ENCODE measurements around the gene PLG. TPM values are rescaled to one million over a fixed set of nuclear protein-coding genes. Genes with fewer than 3 reads are reported as not detected.
"Not testable (repeated sequence)": the region's sequence is repeated elsewhere in the genome, so short reads cannot be mapped to it uniquely, and the experiment has no call there.

Gene PLG
- total and polyA plus RNA-seq, 2 donors, result 0.07 to 0.14 TPM

DNA sequence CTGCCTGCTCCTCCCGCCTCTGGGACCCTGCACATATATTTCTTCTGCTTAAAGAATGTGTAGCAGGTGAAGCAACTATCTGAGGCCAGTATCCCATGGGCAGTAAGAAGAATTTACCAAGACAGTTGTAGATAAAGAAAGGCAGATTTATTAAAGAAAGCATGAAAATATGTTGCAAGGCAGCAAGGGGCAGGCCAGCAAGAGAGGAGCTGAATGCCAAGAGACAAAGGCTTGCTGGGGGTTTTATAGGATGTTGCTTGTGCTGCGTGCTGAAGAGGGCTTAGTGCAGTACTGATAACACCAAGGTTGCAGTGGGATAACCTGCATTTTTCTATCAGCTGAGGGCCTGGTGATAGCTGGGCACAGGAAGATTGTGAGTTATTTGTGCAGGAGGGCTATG lies 6.4 kb upstream of the PLG start:
- not testable (repeated sequence) for H3K36me3 ChIP-seq (ENCODE audit: control insufficient read depth in 2 of 2, insufficient read depth in 2 of 2, low read length in 1 of 2); H3K27ac ChIP-seq (ENCODE audit: low read depth in 1 of 2, low read length in 1 of 2); H3K4me1 ChIP-seq (ENCODE audit: control insufficient read depth in 2 of 2, insufficient read depth in 2 of 2, low read length in 2 of 2); DNase-seq (ENCODE audit: low read depth in 6 of 9, low spot score in 9 of 9); H3K9me3 ChIP-seq (ENCODE audit: control insufficient read depth in 2 of 2, insufficient read depth in 1 of 2, low read length in 1 of 2); H3K4me3 ChIP-seq (ENCODE audit: low read length in 2 of 2); H3K27me3 ChIP-seq (ENCODE audit: control insufficient read depth in 2 of 2, insufficient read depth in 1 of 2, low read length in 1 of 2)
- WGBS, result 83% methylated on average over 2 of the region's 2 CpGs

DNA sequence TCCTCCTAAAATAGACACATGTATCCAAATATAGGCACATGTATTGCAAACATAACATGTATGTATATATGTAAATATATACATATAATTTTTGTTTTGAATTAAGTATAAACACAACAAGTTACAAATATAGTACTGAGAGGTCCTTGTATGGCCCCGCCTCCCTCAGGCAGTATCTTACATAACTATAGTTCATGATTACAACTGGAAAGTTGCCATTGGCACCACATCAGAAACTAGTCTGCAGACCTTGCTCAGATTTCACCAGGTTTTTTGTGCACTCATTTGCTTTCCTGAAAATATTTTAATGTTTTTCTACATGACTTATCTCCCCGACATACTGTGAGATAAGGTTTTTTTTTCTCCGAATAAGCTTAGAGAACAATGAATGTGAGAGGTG lies 5.2 kb upstream of the PLG start:
- H3K9me3 ChIP-seq (ENCODE audit: control insufficient read depth in 2 of 2, insufficient read depth in 1 of 2, low read length in 1 of 2); DNase-seq (ENCODE audit: low read depth in 6 of 9, low spot score in 9 of 9); H3K27ac ChIP-seq (ENCODE audit: low read depth in 1 of 2, low read length in 1 of 2); H3K4me1 ChIP-seq (ENCODE audit: control insufficient read depth in 2 of 2, insufficient read depth in 2 of 2, low read length in 2 of 2); H3K4me3 ChIP-seq (ENCODE audit: low read length in 2 of 2); H3K27me3 ChIP-seq (ENCODE audit: control insufficient read depth in 2 of 2, insufficient read depth in 1 of 2, low read length in 1 of 2); H3K36me3 ChIP-seq (ENCODE audit: control insufficient read depth in 2 of 2, insufficient read depth in 2 of 2, low read length in 1 of 2): not testable (repeated sequence)
- 88% methylated on average over 3 of the region's 3 CpGs for WGBS

DNA sequence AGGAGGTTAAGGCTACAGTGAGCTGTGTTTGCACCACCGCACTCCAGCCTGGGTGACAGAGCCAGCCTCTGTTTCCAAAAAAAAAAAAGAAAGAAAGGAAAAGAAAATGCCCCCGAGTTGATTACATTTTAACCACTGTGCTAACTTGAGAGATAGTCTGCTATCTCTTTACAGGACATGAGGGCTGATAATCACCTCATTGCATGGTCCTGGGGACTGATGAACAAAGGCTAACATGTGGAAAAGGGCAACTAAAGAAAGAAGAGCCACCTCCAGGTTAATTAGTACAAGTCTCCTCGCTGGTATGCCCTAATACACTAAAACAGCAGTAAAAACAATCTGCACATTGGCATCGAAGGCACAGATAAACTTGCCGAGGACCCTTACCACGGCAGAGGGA lies 4.2 kb upstream of the PLG start:
- Histone ChIP-seq H3K4me1 (ENCODE audit: control insufficient read depth in 2 of 2, insufficient read depth in 2 of 2, low read length in 2 of 2) (no peaks in the 10 kb centered on the region), H3K36me3 (ENCODE audit: control insufficient read depth in 2 of 2, insufficient read depth in 2 of 2, low read length in 1 of 2) (no peaks in the 10 kb centered on the region), H3K4me3 (ENCODE audit: low read length in 2 of 2) (no peak overlapping the region), H3K27ac (ENCODE audit: low read depth in 1 of 2, low read length in 1 of 2) (no peak overlapping the region), H3K27me3 (ENCODE audit: control insufficient read depth in 2 of 2, insufficient read depth in 1 of 2, low read length in 1 of 2) (no peaks in the 10 kb centered on the region), H3K9me3 (ENCODE audit: control insufficient read depth in 2 of 2, insufficient read depth in 1 of 2, low read length in 1 of 2) (no peaks in the 10 kb centered on the region)
- 91% methylated on average over 6 of the region's 6 CpGs for WGBS
- no peak for DNase-seq (ENCODE audit: low read depth in 6 of 9, low spot score in 9 of 9)

DNA sequence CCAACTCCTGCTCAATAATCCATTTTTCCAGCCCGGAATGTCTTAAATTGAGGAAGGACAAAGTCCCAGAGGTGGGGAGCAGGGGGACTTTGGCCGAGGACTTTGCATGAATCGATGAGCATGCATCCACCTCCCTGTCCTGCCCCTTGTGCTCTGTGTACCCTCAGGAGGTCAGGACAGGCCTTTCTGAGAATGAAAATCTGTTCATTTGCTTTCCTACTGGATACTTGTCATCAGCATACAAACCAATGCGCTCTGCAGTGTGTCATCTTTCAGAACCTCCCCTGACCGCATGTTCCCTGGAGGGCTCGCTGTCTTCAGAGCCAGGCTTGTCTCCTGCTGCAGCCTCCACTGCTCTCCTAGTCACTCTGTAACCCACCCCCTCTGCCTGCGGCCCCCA lies 2.6 kb downstream of the PLG start:
- not testable (repeated sequence) for H3K4me1 ChIP-seq (ENCODE audit: control insufficient read depth in 2 of 2, insufficient read depth in 2 of 2, low read length in 2 of 2); DNase-seq (ENCODE audit: low read depth in 6 of 9, low spot score in 9 of 9); H3K4me3 ChIP-seq (ENCODE audit: low read length in 2 of 2); H3K27ac ChIP-seq (ENCODE audit: low read depth in 1 of 2, low read length in 1 of 2); H3K9me3 ChIP-seq (ENCODE audit: control insufficient read depth in 2 of 2, insufficient read depth in 1 of 2, low read length in 1 of 2); H3K27me3 ChIP-seq (ENCODE audit: control insufficient read depth in 2 of 2, insufficient read depth in 1 of 2, low read length in 1 of 2); H3K36me3 ChIP-seq (ENCODE audit: control insufficient read depth in 2 of 2, insufficient read depth in 2 of 2, low read length in 1 of 2)
- 94% methylated on average over 7 of the region's 7 CpGs for whole genome bisulfite sequencing

DNA sequence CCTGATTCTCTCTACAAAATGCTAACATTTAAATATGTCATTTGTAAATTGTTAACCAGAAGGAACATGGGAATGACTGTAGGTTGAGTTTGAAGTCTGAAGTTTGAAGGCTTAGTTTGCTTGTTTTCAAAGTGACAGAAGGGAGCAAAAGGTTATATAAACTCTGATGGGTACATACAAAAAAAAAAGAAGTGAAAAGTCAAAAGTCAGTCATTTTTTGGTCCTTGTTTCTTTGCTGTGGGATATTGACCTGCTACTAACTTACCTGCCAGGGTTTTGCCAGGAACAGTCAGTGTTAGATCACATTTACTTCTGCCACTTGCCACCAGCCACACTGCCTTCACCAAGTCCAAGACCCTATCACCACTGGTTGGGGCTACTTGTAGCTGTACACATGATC lies 6.9 kb downstream of the PLG start:
- not testable (repeated sequence) for H3K27ac ChIP-seq (ENCODE audit: low read depth in 1 of 2, low read length in 1 of 2); H3K36me3 ChIP-seq (ENCODE audit: control insufficient read depth in 2 of 2, insufficient read depth in 2 of 2, low read length in 1 of 2); H3K4me1 ChIP-seq (ENCODE audit: control insufficient read depth in 2 of 2, insufficient read depth in 2 of 2, low read length in 2 of 2); H3K4me3 ChIP-seq (ENCODE audit: low read length in 2 of 2); H3K9me3 ChIP-seq (ENCODE audit: control insufficient read depth in 2 of 2, insufficient read depth in 1 of 2, low read length in 1 of 2); H3K27me3 ChIP-seq (ENCODE audit: control insufficient read depth in 2 of 2, insufficient read depth in 1 of 2, low read length in 1 of 2); DNase-seq (ENCODE audit: low read depth in 6 of 9, low spot score in 9 of 9)

DNA sequence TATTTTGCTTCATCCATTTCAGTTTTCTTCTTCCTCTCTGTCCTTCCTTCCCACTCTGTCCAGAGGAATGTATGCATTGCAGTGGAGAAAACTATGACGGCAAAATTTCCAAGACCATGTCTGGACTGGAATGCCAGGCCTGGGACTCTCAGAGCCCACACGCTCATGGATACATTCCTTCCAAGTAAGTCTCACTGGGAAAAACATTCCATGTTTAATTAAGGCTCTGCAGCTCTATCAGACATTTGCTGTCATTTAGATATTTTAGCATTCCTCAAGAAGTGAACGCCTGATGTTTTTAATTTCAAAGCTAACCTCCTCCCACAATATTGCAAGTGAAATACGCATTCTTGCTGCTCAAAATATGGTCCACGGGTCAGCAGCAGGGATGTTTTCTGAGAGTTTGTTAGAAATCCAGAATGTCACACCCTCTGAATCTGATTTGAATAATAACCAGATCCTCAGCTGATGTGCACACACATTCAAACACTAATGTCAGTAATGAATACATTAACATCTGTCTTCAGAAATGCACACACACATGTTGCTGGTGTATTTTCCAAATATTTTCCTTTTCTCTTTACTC lies 12.8 kb downstream of the PLG start:
- Histone ChIP-seq H3K4me1 (ENCODE audit: control insufficient read depth in 2 of 2, insufficient read depth in 2 of 2, low read length in 2 of 2) (no peaks in the 10 kb centered on the region), H3K9me3 (ENCODE audit: control insufficient read depth in 2 of 2, insufficient read depth in 1 of 2, low read length in 1 of 2) (no peaks in the 10 kb centered on the region), H3K27ac (ENCODE audit: low read depth in 1 of 2, low read length in 1 of 2) (no peak overlapping the region), H3K4me3 (ENCODE audit: low read length in 2 of 2) (no peak overlapping the region), H3K36me3 (ENCODE audit: control insufficient read depth in 2 of 2, insufficient read depth in 2 of 2, low read length in 1 of 2) (no peaks in the 10 kb centered on the region), H3K27me3 (ENCODE audit: control insufficient read depth in 2 of 2, insufficient read depth in 1 of 2, low read length in 1 of 2) (no peaks in the 10 kb centered on the region)
- DNase-seq (ENCODE audit: low read depth in 6 of 9, low spot score in 9 of 9), result no peak
- WGBS, result 94% methylated on average over 5 of the region's 5 CpGs

DNA sequence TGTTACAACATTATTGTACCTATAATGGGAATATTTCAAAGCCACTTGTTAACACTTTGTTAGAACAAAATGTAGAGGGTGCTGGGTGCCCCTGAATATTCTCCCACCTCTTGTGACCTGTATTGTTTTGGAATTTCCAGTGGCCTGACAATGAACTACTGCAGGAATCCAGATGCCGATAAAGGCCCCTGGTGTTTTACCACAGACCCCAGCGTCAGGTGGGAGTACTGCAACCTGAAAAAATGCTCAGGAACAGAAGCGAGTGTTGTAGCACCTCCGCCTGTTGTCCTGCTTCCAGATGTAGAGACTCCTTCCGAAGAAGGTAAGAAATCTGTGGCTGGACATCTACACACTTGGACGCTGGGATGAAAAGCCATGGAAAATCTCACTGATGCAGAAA lies 28.9 kb downstream of the PLG start:
- WGBS, result 51% methylated on average over 6 of the region's 6 CpGs
- Histone ChIP-seq H3K4me3 (ENCODE audit: low read length in 2 of 2) (no peak overlapping the region), H3K27me3 (ENCODE audit: control insufficient read depth in 2 of 2, insufficient read depth in 1 of 2, low read length in 1 of 2) (no peaks in the 10 kb centered on the region), H3K4me1 (ENCODE audit: control insufficient read depth in 2 of 2, insufficient read depth in 2 of 2, low read length in 2 of 2) (no peaks in the 10 kb centered on the region), H3K9me3 (ENCODE audit: control insufficient read depth in 2 of 2, insufficient read depth in 1 of 2, low read length in 1 of 2) (no peaks in the 10 kb centered on the region), H3K27ac (ENCODE audit: low read depth in 1 of 2, low read length in 1 of 2) (no peak overlapping the region), H3K36me3 (ENCODE audit: control insufficient read depth in 2 of 2, insufficient read depth in 2 of 2, low read length in 1 of 2) (no peaks in the 10 kb centered on the region)
- no peak for DNase-seq (ENCODE audit: low read depth in 6 of 9, low spot score in 9 of 9)

DNA sequence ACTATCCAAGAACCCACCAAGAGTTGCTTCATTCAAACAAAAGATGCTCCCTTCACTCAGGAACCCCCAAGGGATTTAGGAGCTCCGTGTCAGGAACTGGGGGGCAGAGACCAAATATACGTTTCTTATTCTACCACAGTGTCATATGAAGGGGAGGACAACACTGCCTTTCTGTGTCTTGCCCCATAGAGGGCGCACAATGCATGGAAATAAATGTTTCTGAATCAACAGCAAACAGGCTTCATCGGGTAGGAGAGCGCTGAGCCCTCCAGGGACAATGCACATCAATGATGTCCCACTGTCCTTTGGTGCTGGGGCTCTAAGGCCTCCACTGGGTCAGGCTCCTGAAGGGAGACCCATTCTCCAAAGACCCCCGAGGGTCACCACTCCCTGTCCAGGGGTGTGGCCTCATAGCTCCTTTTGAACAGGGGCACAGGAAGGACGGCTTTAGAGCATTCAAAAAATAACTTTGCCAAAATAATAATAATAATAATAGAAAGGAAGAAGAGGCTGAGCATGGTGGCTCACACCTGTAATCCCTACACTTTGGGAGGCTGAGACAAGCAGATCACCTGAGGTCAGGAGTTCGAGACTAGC lies 31.1 kb downstream of the PLG start:
- Histone ChIP-seq H3K9me3 (ENCODE audit: control insufficient read depth in 2 of 2, insufficient read depth in 1 of 2, low read length in 1 of 2) (no peaks in the 10 kb centered on the region), H3K36me3 (ENCODE audit: control insufficient read depth in 2 of 2, insufficient read depth in 2 of 2, low read length in 1 of 2) (no peaks in the 10 kb centered on the region), H3K4me1 (ENCODE audit: control insufficient read depth in 2 of 2, insufficient read depth in 2 of 2, low read length in 2 of 2) (no peaks in the 10 kb centered on the region), H3K27me3 (ENCODE audit: control insufficient read depth in 2 of 2, insufficient read depth in 1 of 2, low read length in 1 of 2) (no peaks in the 10 kb centered on the region), H3K27ac (ENCODE audit: low read depth in 1 of 2, low read length in 1 of 2) (no peak overlapping the region), H3K4me3 (ENCODE audit: low read length in 2 of 2) (no peak overlapping the region)
- WGBS, result 36% methylated on average over 8 of the region's 8 CpGs
- peak in 6 of 9 donors; percentile 2 to 30 (median 10) for DNase-seq (ENCODE audit: low read depth in 6 of 9, low spot score in 9 of 9)

DNA sequence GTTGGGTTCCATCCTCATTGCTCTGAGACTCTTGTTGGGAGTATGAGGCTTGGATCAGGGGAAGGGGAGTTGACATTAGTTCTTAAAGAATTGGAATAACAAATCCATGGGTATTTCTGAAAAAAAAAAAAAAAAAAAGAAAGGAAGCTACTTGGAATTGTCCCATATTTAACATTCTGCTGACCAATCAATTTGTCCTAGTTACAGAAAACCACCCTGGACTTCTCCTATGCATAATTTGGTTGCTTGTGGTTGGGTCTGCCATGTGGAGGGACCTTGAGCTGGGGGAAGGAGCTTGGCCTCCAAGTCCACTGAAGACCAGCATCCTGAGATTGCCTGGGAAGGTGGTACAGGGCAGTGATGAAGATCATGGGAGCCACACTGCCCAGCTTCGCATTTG lies 32.6 kb downstream of the PLG start:
- Histone ChIP-seq H3K36me3 (ENCODE audit: control insufficient read depth in 2 of 2, insufficient read depth in 2 of 2, low read length in 1 of 2) (no peaks in the 10 kb centered on the region), H3K27ac (ENCODE audit: low read depth in 1 of 2, low read length in 1 of 2) (no peak overlapping the region), H3K4me3 (ENCODE audit: low read length in 2 of 2) (no peak overlapping the region), H3K4me1 (ENCODE audit: control insufficient read depth in 2 of 2, insufficient read depth in 2 of 2, low read length in 2 of 2) (no peaks in the 10 kb centered on the region), H3K9me3 (ENCODE audit: control insufficient read depth in 2 of 2, insufficient read depth in 1 of 2, low read length in 1 of 2) (no peaks in the 10 kb centered on the region), H3K27me3 (ENCODE audit: control insufficient read depth in 2 of 2, insufficient read depth in 1 of 2, low read length in 1 of 2) (no peaks in the 10 kb centered on the region)
- WGBS, result 97% methylated on average over 1 of the region's 1 CpG
- no peak for DNase-seq (ENCODE audit: low read depth in 6 of 9, low spot score in 9 of 9)

DNA sequence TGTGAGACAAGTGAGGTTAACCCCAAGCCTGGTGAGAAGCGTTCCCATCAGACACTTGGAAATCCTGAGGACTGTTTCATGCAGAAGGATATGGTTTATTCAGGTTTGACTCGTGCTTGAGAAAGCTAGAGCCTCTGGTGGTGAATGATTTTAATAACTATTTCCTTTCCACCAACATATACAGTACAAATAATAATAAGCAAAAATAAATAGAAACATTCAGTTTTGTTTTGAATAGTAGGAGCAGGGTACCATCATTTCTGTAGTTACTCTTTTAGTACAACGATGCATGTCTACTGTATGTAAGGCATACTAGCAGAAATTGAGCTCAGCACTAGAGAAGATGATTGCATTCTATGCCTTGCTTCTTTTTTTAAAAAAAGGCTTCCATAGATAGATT lies 33.5 kb downstream of the PLG start:
- Histone ChIP-seq H3K9me3 (ENCODE audit: control insufficient read depth in 2 of 2, insufficient read depth in 1 of 2, low read length in 1 of 2) (no peaks in the 10 kb centered on the region), H3K27ac (ENCODE audit: low read depth in 1 of 2, low read length in 1 of 2) (no peak overlapping the region), H3K36me3 (ENCODE audit: control insufficient read depth in 2 of 2, insufficient read depth in 2 of 2, low read length in 1 of 2) (no peaks in the 10 kb centered on the region), H3K4me1 (ENCODE audit: control insufficient read depth in 2 of 2, insufficient read depth in 2 of 2, low read length in 2 of 2) (no peaks in the 10 kb centered on the region), H3K4me3 (ENCODE audit: low read length in 2 of 2) (no peak overlapping the region), H3K27me3 (ENCODE audit: control insufficient read depth in 2 of 2, insufficient read depth in 1 of 2, low read length in 1 of 2) (no peaks in the 10 kb centered on the region)
- 81% methylated on average over 3 of the region's 3 CpGs for WGBS
- no peak for DNase-seq (ENCODE audit: low read depth in 6 of 9, low spot score in 9 of 9)

All from thymus (tissue), 11 donors.